CD4-positive, alpha-beta T cell (primary cell): ENCODE results near the gene PCP2. TPM values are rescaled to one million over a fixed set of nuclear protein-coding genes. Genes with fewer than 3 reads are reported as not detected.

Experiments used
- ATAC-seq: fragments of 200-7000 bp; cut with Tn5 transposase; one replicate; pipeline ENCODE4 v1.10.0; 2022; ENCODE audit warnings: mild to moderate bottlenecking; ENCODE audit not compliant: poor library complexity
- CTCF ChIA-PET: fragments of 350-600 bp; sonication (Branson Sonifier 250); formaldehyde crosslinking; loops from one replicate; lab custom pipeline; 2021; ENCODE audit warnings: antibody characterized with exemption, inconsistent platforms; lab: Charles Lee
- POLR2A ChIA-PET: fragments of 350-600 bp; sonication (Branson Sonifier 250); formaldehyde crosslinking; loops from one replicate; lab custom pipeline; 2021; ENCODE audit warnings: antibody characterized with exemption, inconsistent platforms; lab: Charles Lee
- DNase-seq, 14 experiments: peaks; one replicate each; pipeline ENCODE4 v3.0.0-alpha.2; 2013 to 2020; ENCODE audit warnings: mixed read lengths in 2 of 14
- H3K27ac ChIP-seq, 2 donors: one replicate each; pipeline versions ENCODE4 v1.5.1 to v1.7.0; 2013; ENCODE audit warnings: low read length in 2 of 2, low read depth in 1 of 2, mild to moderate bottlenecking in 1 of 2
- H3K27me3 ChIP-seq, 2 experiments: 1 replicate in 1 of 2; 2 replicates in 1 of 2; pipeline versions ENCODE4 v1.6.1 to v1.7.0; 2013; ENCODE audit warnings: low read length in 2 of 2, control low read depth in 1 of 2, mild to moderate bottlenecking in 1 of 2, moderate library complexity in 1 of 2; ENCODE audit not compliant: insufficient read depth in 2 of 2, control insufficient read depth in 1 of 2
- H3K36me3 ChIP-seq: one replicate; pipeline ENCODE4 v1.6.1; 2013; ENCODE audit warnings: low read length, control low read depth; ENCODE audit not compliant: insufficient read depth
- H3K4me1 ChIP-seq: one replicate; pipeline ENCODE4 v1.6.1; 2013; ENCODE audit warnings: low read length, control low read depth; ENCODE audit not compliant: insufficient read depth
- H3K4me3 ChIP-seq: one replicate; pipeline ENCODE4 v1.5.1; 2013; ENCODE audit warnings: mild to moderate bottlenecking, low read length, moderate library complexity
- H3K9me3 ChIP-seq, 2 experiments: 1 replicate in 1 of 2; 2 replicates in 1 of 2; pipeline versions ENCODE4 v1.6.1 to v1.7.0; 2013; ENCODE audit warnings: low read length in 2 of 2, mild to moderate bottlenecking in 2 of 2, control low read depth in 1 of 2, moderate library complexity in 1 of 2; ENCODE audit not compliant: control insufficient read depth in 1 of 2, insufficient read depth in 1 of 2
- H3K27ac Mint-ChIP-seq: one replicate; pipeline ENCODE4 v1.8.0; 2020; ENCODE audit warnings: mixed read lengths
- H3K27me3 Mint-ChIP-seq: one replicate; pipeline ENCODE4 v1.8.0; 2021; ENCODE audit warnings: mixed read lengths
- H3K36me3 Mint-ChIP-seq: one replicate; pipeline ENCODE4 v1.8.0; 2021; ENCODE audit warnings: low read depth, mixed read lengths
- H3K4me1 Mint-ChIP-seq: one replicate; pipeline ENCODE4 v1.8.0; 2021; ENCODE audit warnings: low read depth, mixed read lengths
- H3K4me3 Mint-ChIP-seq: one replicate; pipeline ENCODE4 v1.8.0; 2020; ENCODE audit warnings: mild to moderate bottlenecking, mixed read lengths
- H3K9me3 Mint-ChIP-seq: one replicate; pipeline ENCODE4 v1.8.0; 2020; ENCODE audit warnings: mixed read lengths
- CTCF ChIP-seq: fragments of 200-600 bp; IDR thresholded peaks from one replicate; pipeline ENCODE4 v1.8.0; 2022; ENCODE audit warnings: antibody characterized with exemption, mild to moderate bottlenecking
- intact Hi-C, 2 experiments: fragments of 100-400 bp; cut with DNase I in 1 of 2; cut with micrococcal nuclease in 1 of 2; formaldehyde crosslinking; loops; one replicate each; pipeline versions ENCODE4 v1.15.1 to v1.9.0; 2023 to 2025; cut with DNase I, micrococcal nuclease
- total RNA-seq, 174 experiments: library from RNA in 2 of 174; stranded (reverse) in 2 of 174; gene quantifications; one replicate each; pipeline ENCODE4 v1.2.3 and lab custom pipeline; 2021 to 2026

The PCP2 gene
- total RNA-seq, 2 experiments from 2014 or later = 1.9 to 2.1 TPM

- no peak overlapping the region for H3K27ac Mint-ChIP-seq
- peaks cover 27% of the 10 kb centered on the region for H3K36me3 Mint-ChIP-seq
- CTCF ChIA-PET = no interaction called here
- H3K9me3 Mint-ChIP-seq = no peaks in the 10 kb centered on the region
- no peak overlapping the region for H3K4me3 ChIP-seq
- no peaks in the 10 kb centered on the region for H3K27me3 ChIP-seq
- POLR2A ChIA-PET = no interaction called here
- H3K9me3 ChIP-seq = no peaks in the 10 kb centered on the region
- H3K4me1 Mint-ChIP-seq = peaks cover 4% of the 10 kb centered on the region
- peaks cover 14% of the 10 kb centered on the region for H3K4me1 ChIP-seq
- ATAC-seq (no peak), DNase-seq (peak in 1 of 14 experiments; percentile 24)
- no peak overlapping the region for H3K27ac ChIP-seq
- intact Hi-C loops = no loop called here
- H3K27me3 Mint-ChIP-seq = no peaks in the 10 kb centered on the region
- no peak for TF ChIP-seq CTCF
- no peak overlapping the region for H3K4me3 Mint-ChIP-seq
- H3K36me3 ChIP-seq = peaks cover 38% of the 10 kb centered on the region
These were observed 13.6 kb upstream of the PCP2 start for GRCh38 chr19:7647156-7647555.

GRCh38 chr19:7646426-7646700 lies 12.8 kb upstream of the PCP2 start:
- DNase-seq = no peak
- POLR2A ChIA-PET = no interaction called here

GRCh38 chr19:7645656-7646425 lies 12.3 kb upstream of the PCP2 start:
- no peak for TF ChIP-seq CTCF
- no peaks in the 10 kb centered on the region for H3K9me3 ChIP-seq
- peaks cover 9% of the 10 kb centered on the region for H3K4me1 ChIP-seq
- peaks cover 27% of the 10 kb centered on the region for H3K36me3 Mint-ChIP-seq
- no peaks in the 10 kb centered on the region for H3K9me3 Mint-ChIP-seq
- peaks cover 42% of the 10 kb centered on the region for H3K36me3 ChIP-seq
- intact Hi-C loops = no loop called here
- no peak overlapping the region for H3K27ac ChIP-seq
- H3K27ac Mint-ChIP-seq = no peak overlapping the region
- ChIA-PET POLR2A (interaction anchor here (1.0 kb wide), 1 partner anchor 15 kb away, joined by 3 read pairs; no protein-coding TSS in a partner anchor), CTCF (no interaction called here)
- H3K4me3 Mint-ChIP-seq = no peak overlapping the region
- ATAC-seq = no peak
- H3K4me3 ChIP-seq = no peak overlapping the region
- no peaks in the 10 kb centered on the region for H3K4me1 Mint-ChIP-seq
- peak in 1 of 14 experiments; percentile 19 for DNase-seq
- H3K27me3 Mint-ChIP-seq = no peaks in the 10 kb centered on the region
- H3K27me3 ChIP-seq = no peaks in the 10 kb centered on the region

More at GRCh38 chr19:7646426-7646700, 12.8 kb upstream of the PCP2 start:
- peaks cover 27% of the 10 kb centered on the region for H3K36me3 Mint-ChIP-seq
- H3K9me3 Mint-ChIP-seq = no peaks in the 10 kb centered on the region
- no peak overlapping the region for H3K4me3 ChIP-seq
- H3K4me1 Mint-ChIP-seq = no peaks in the 10 kb centered on the region
- ATAC-seq = no peak
- CTCF ChIA-PET = no interaction called here
- no peak overlapping the region for H3K4me3 Mint-ChIP-seq
- no peak overlapping the region for H3K27ac Mint-ChIP-seq
- peaks cover 41% of the 10 kb centered on the region for H3K36me3 ChIP-seq
- H3K4me1 ChIP-seq = peaks cover 9% of the 10 kb centered on the region
- no peaks in the 10 kb centered on the region for H3K27me3 ChIP-seq
- no peak overlapping the region for H3K27ac ChIP-seq
- H3K9me3 ChIP-seq = no peaks in the 10 kb centered on the region
- intact Hi-C loops = no loop called here
- no peaks in the 10 kb centered on the region for H3K27me3 Mint-ChIP-seq
- TF ChIP-seq CTCF = no peak
